Left ventricle myocardium superior (tissue), 1 donor: ENCODE results near the gene NANOS3. TPM values are rescaled to one million over a fixed set of nuclear protein-coding genes. Genes with fewer than 3 reads are reported as not detected.

Experiments
- ATAC-seq: fragments of 200-7000 bp; cut with Tn5 transposase; one replicate; pipeline ENCODE4 v1.9.1; 2020; ENCODE audit warnings: mild to moderate bottlenecking, moderate library complexity
- DNase-seq: peaks from one replicate; pipeline ENCODE4 v3.0.0-alpha.2; 2020
- intact Hi-C: fragments of 100-400 bp; cut with micrococcal nuclease; formaldehyde crosslinking; loops from one replicate; pipeline ENCODE4 v1.11.0; 2022
- total RNA-seq: library from RNA; stranded (reverse); fragmentation: NEBNext Ultra II Directional; extraction: Animal tissue kit (Norgen Biotek cat#: 25700); gene quantifications from one replicate; pipeline ENCODE4 v1.2.1, GENCODE V29; 2021
- donor health status: DM: no; HTN: yes; CAD: no; lungs with severe emphysema.

Gene NANOS3
- total RNA-seq, 1 donor from 2014 or later, result 0.69 TPM

GRCh38 chr19:13861392-13861713 is 15.6 kb upstream of the NANOS3 start:
- peak; percentile 41 for DNase-seq
- intact Hi-C loops, result loop anchor here (10.0 kb wide), 1 partner anchor 77 kb away; no protein-coding TSS in a partner anchor
- ATAC-seq, result peak; percentile 5

- ATAC-seq (peak; percentile 94), DNase-seq (peak; percentile 94)
- intact Hi-C loops, result loop anchor here (10.0 kb wide), 1 partner anchor 77 kb away; no protein-coding TSS in a partner anchor
Observed at GRCh38 chr19:13861714-13862531, 15.0 kb upstream of the NANOS3 start.

- intact Hi-C loops, result loop anchor here (10.0 kb wide), 1 partner anchor 79 kb away; no protein-coding TSS in a partner anchor
- DNase-seq, result no peak
- no peak for ATAC-seq
Observed at GRCh38 chr19:13864046-13864666, 12.8 kb upstream of the NANOS3 start.

GRCh38 chr19:13864667-13865570 is 12.0 kb upstream of the NANOS3 start:
- DNase-seq (peak; percentile 41), ATAC-seq (no peak)
- intact Hi-C loops, result loop anchor here (10.0 kb wide), 1 partner anchor 80 kb away; no protein-coding TSS in a partner anchor

- intact Hi-C loops, result loop anchor here (10.0 kb wide), 1 partner anchor 81 kb away; no protein-coding TSS in a partner anchor
- peak; percentile 64 for DNase-seq
- no peak for ATAC-seq
Observed at GRCh38 chr19:13865571-13866462, 11.1 kb upstream of the NANOS3 start.

- ATAC-seq, result no peak
- intact Hi-C loops, result loop anchor here (10.0 kb wide), 1 partner anchor 82 kb away; no protein-coding TSS in a partner anchor
- DNase-seq, result no peak
Observed at GRCh38 chr19:13866463-13867046, 10.4 kb upstream of the NANOS3 start.

GRCh38 chr19:13868663-13869062 is 8.3 kb upstream of the NANOS3 start:
- no peak for DNase-seq
- intact Hi-C loops, result loop anchor here (10.0 kb wide), 1 partner anchor 84 kb away; no protein-coding TSS in a partner anchor
- no peak for ATAC-seq

GRCh38 chr19:13869281-13869680 is 7.7 kb upstream of the NANOS3 start:
- ATAC-seq, result no peak
- intact Hi-C loops, result loop anchor here (10.0 kb wide), 1 partner anchor 84 kb away; no protein-coding TSS in a partner anchor

GRCh38 chr19:13870873-13871272 is 6.1 kb upstream of the NANOS3 start:
- ATAC-seq (no peak), DNase-seq (no peak)
- intact Hi-C loops, result no loop called here

More at GRCh38 chr19:13869281-13869680, 7.7 kb upstream of the NANOS3 start:
- no peak for DNase-seq

GRCh38 chr19:13872339-13872694 is 4.6 kb upstream of the NANOS3 start:
- no peak for ATAC-seq
- no peak for DNase-seq
- intact Hi-C loops, result no loop called here

- ATAC-seq (peak; percentile 68), DNase-seq (peak; percentile 51)
- intact Hi-C loops, result no loop called here
Observed at GRCh38 chr19:13872695-13873389, 4.1 kb upstream of the NANOS3 start.

- ATAC-seq (no peak), DNase-seq (no peak)
- intact Hi-C loops, result no loop called here
Observed at GRCh38 chr19:13873834-13874515, 3.0 kb upstream of the NANOS3 start.

- DNase-seq, result no peak
- ATAC-seq, result no peak
- intact Hi-C loops, result no loop called here
Observed at GRCh38 chr19:13875824-13876223, 1.1 kb upstream of the NANOS3 start.

- intact Hi-C loops, result no loop called here
- DNase-seq (no peak), ATAC-seq (no peak)
Observed at GRCh38 chr19:13877303-13877702, 369 bp downstream of the NANOS3 start.

GRCh38 chr19:13880059-13881043 is 3.4 kb downstream of the NANOS3 start:
- intact Hi-C loops, result loop anchor here (5.0 kb wide), 1 partner anchor 192 kb away; the partner anchor contains the start of gene MISP3
- peak; percentile 99 for DNase-seq

More at GRCh38 chr19:13880059-13881043, 3.4 kb downstream of the NANOS3 start:
- ATAC-seq, result peak; percentile 97
